Progenitor cell of endocrine pancreas (in vitro differentiated cells): ENCODE data around the gene HK3. TPM values are rescaled to one million over a fixed set of nuclear protein-coding genes. Genes with fewer than 3 reads are reported as not detected.

Source experiments
- DNase-seq: peaks from one replicate; pipeline ENCODE4 v3.0.0; 2021; ENCODE audit warnings: low spot score; ENCODE audit not compliant: unreplicated experiment
- H3K27ac Mint-ChIP-seq: 2 replicates; pipeline ENCODE4 v1.8.0; 2021; ENCODE audit warnings: mild to moderate bottlenecking, moderate library complexity, mixed read lengths
- H3K27me3 Mint-ChIP-seq: 2 replicates; pipeline ENCODE4 v1.8.0; 2021; ENCODE audit warnings: mixed read lengths
- H3K36me3 Mint-ChIP-seq: 2 replicates; pipeline ENCODE4 v1.8.0; 2022; ENCODE audit warnings: mixed read lengths; ENCODE audit not compliant: insufficient read depth
- H3K4me1 Mint-ChIP-seq: 2 replicates; pipeline ENCODE4 v1.8.0; 2021; ENCODE audit warnings: low read depth, mixed read lengths
- H3K4me3 Mint-ChIP-seq: 2 replicates; pipeline ENCODE4 v1.8.0; 2021; ENCODE audit warnings: low read depth, mild to moderate bottlenecking, moderate library complexity, mixed read lengths
- H3K9me3 Mint-ChIP-seq: 2 replicates; pipeline ENCODE4 v1.8.0; 2021; ENCODE audit warnings: low read depth, mixed read lengths
- total RNA-seq: library from RNA; stranded (reverse); gene quantifications from 2 replicates; pipeline ENCODE4 v1.2.1, GENCODE V29; 2021
- TF ChIP-seq, protein P1 (sequence below): fragments of 200-600 bp; sonication (generic); IDR thresholded peaks from one replicate; pipeline ENCODE4 v1.5.0; 2021; ENCODE audit warnings: antibody characterized with exemption, mild to moderate bottlenecking; ENCODE audit not compliant: unreplicated experiment

Gene HK3
- total RNA-seq, 1 donor from 2014 or later, result not detected

DNA sequence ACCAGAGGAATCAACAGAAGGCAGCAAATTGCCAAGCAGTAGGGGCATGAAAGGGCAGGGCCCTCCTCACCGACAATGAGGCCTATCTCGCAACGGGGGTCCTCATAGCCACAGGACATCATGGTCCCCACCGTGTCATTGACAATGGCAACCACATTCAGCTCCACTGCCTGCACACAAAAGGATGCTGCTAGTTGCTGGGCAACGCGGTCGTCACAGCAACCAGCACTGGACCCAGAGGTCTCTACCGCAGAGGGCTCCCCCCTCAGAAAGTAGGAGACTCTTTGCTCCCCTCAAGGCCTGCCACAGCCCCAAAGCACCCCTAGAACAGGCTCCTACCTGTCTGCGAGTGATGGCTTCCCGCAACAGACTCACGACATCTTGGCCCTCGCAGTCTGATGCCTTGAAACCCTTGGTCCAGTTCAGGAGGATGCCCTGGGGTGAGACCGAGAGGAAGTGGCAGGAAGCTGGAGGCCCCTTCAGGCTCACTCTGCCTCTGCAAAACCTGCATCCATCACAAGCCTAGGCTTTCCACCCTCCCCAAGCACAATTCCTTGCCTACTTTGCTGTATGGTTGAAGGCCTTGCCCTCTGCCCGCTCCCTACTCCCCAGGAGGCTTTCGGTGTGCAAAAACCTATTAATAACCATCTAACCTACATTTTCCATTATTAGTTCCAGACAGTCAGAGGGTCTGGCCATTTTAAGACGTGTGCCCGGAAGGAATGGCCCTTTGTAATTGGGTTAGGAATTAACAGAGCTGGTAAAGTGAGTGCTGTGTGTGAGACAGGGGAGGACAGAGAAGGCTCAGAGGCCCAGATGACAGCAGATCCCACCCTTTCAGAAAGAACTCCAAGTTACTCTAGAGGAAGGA lies 15.2 kb downstream of the HK3 start:
- TF ChIP-seq, protein P1, sequence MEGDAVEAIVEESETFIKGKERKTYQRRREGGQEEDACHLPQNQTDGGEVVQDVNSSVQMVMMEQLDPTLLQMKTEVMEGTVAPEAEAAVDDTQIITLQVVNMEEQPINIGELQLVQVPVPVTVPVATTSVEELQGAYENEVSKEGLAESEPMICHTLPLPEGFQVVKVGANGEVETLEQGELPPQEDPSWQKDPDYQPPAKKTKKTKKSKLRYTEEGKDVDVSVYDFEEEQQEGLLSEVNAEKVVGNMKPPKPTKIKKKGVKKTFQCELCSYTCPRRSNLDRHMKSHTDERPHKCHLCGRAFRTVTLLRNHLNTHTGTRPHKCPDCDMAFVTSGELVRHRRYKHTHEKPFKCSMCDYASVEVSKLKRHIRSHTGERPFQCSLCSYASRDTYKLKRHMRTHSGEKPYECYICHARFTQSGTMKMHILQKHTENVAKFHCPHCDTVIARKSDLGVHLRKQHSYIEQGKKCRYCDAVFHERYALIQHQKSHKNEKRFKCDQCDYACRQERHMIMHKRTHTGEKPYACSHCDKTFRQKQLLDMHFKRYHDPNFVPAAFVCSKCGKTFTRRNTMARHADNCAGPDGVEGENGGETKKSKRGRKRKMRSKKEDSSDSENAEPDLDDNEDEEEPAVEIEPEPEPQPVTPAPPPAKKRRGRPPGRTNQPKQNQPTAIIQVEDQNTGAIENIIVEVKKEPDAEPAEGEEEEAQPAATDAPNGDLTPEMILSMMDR, result no peak
- Mint-ChIP-seq H3K9me3 (no peaks in the 10 kb centered on the region), H3K27ac (no peak overlapping the region), H3K4me1 (peaks cover 7% of the 10 kb centered on the region), H3K4me3 (no peak overlapping the region), H3K27me3 (peaks cover 32% of the 10 kb centered on the region), H3K36me3 (no peaks in the 10 kb centered on the region)
- no peak for DNase-seq

DNA sequence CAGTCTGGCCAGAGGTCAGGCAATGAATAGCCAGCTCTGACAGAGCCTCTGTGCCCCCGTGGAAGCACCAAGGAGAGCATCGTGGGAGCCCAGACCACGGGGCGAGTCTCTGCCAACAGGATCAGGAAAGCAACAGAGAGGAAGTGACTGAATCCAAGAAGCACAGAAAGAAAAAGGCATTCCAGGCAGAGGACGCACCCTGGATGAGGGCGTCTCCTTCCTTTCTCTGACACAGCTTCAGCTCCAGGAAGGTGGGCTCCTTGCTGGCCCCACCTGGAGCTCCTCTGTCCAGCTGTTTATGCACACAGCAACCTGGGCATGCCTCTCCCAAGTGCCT lies 16.6 kb downstream of the HK3 start:
- Mint-ChIP-seq H3K4me3 (no peak overlapping the region), H3K36me3 (no peaks in the 10 kb centered on the region), H3K4me1 (peaks cover 7% of the 10 kb centered on the region), H3K9me3 (no peaks in the 10 kb centered on the region), H3K27ac (no peak overlapping the region), H3K27me3 (peaks cover 32% of the 10 kb centered on the region)
- TF ChIP-seq, protein P1, result no peak
- DNase-seq, result no peak

DNA sequence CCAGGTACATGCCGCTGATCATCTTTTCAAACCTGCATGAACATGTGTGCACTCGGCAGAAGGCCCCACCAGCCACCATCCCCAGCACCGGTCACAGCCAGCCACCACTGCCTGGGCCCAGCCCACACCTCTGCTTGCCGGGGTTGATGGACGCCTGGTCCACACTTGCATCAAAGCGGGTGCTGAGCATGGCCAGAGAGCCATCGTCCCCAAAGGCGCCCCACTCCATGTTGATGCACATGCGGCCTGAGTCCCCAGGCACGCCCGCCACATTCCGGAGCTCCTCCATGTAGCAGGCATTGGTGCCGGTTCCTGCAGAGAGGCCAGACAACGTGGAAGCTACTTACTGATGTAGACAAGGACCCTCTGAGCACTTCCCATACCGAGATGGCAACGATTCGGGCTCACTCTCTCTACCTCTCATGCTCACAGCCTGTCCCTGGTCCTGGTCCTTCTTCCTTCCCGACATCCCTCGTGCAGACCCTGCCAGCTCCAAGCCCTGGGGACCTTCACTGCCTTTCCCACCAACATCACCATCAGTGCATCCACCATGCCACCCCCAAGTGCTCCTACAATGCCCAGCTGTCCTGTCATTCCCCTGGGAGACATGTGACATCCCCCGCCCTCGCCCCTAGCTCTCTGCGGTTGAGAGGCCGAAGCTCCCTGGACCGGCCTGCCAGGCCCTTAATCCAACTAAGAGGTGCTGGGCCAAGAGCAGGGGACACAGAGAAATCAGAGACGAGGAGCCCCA lies 17.2 kb downstream of the HK3 start:
- TF ChIP-seq, protein P1, result no peak
- Mint-ChIP-seq H3K4me1 (peaks cover 7% of the 10 kb centered on the region), H3K27ac (peak overlapping the region; percentile 77), H3K36me3 (no peaks in the 10 kb centered on the region), H3K4me3 (no peak overlapping the region), H3K9me3 (no peaks in the 10 kb centered on the region), H3K27me3 (peaks cover 32% of the 10 kb centered on the region)
- DNase-seq, result no peak

DNA sequence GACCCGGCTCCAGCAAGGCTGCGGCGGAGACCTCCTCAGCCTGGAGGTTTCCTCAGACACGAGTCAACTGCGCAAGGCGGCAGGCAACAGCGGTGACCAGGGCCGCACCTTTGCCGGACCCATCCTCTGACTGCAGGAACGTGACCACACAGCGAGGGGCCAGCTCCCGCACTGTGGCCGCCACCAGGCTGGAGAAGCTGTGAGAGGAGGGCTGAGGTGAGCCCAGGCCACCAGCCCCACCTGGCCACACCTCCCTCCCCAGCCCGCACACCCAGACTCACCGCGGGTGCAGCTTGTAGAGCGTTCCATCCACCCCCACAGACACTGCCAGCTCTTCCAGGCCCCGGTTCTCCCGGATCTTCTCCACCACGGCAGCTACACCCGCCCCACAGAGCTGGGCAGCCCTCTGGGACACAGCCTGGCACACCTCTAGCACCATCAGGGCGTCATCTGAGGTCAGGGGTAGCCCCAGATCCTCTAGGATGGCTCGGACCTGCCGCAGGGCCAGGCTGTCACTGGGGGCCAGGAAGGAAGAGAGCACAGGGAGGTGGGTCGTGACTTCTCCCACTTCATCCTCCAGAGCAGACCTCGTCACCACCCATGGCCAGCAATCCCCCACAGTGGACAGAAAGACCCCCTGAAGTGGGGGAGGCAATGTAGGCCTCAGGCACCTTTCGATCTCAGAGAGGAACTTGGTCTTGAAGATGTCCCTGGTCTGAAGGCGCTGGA lies 18.0 kb downstream of the HK3 start:
- TF ChIP-seq, protein P1, result no peak
- Mint-ChIP-seq H3K4me1 (peaks cover 7% of the 10 kb centered on the region), H3K27ac (no peak overlapping the region), H3K27me3 (peaks cover 34% of the 10 kb centered on the region), H3K36me3 (no peaks in the 10 kb centered on the region), H3K4me3 (no peak overlapping the region), H3K9me3 (no peaks in the 10 kb centered on the region)
- no peak for DNase-seq
